HG03457 (cell line): Measurements from ENCODE around the gene PRDM12.

ENCODE experiments used
- ATAC-seq: cut with Tn5 transposase; IDR thresholded peaks from one replicate; pipeline ENCODE4 v1.9.1; 2021; ENCODE audit warnings: moderate number of reproducible peaks; ENCODE audit not compliant: unreplicated experiment

Gene PRDM12

DNA sequence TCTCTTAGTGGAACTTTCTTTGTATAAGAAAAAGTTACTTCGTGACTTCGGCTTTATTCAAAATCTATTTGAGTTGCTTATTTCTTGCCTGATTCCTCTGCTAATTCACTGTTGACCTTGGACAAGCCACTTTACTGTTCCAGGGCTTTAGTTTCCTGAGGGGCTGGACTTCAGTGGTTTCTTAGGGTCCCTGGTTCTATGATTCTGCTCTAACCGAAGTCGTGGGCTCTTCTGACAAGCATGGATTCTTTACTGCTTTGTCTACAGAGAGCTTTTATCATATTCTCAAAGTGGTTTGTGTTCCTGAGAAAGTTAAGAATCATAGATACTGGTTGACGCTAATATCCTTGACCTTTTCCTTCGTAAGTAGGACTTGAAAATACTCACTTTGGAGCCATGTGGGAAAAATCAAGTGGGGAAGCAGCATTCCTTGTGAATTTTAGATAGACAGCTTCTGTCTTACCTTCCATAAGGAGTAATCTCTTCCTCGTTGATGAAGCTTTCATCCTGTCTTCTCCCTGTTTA, 50.3 kb downstream of the PRDM12 start:
- no peak for ATAC-seq

DNA sequence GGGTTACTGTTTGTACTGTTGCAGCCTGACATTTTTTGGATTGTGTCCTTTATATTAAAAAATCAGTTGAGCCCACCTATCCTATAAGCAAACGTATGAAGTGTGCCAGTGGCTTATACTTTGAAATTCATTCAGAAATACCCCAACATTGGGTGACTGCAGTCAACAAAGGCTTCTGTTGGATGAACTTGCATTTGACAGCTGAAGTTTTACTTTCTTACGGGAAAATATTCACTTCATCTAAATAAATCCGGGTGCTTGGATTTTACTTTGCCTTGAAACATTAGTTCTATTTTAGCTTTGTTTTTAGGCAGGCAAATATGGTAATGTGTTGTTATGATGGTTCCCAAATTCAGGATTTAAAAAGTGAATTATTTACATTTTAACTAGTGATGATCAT, 50.9 kb downstream of the PRDM12 start:
- no peak for ATAC-seq

DNA sequence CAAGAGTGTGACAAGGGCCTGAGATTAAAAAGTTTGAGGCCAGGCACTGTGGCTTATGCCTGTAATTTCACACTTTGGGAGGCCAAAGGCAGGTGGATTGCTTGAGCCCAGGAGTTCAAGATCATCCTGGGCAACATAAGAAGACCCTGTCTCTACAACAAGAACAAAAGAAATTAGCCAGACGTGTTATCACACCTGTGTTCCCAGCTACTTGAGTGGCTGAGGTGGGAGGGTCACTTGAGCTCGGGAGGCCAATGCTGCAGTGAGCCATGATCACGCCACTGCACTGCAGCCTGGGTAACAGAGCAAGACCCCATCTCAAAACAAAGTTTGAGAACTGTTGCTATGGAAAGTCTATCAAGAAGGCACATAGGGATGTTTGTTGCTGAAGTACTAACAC, 54.2 kb downstream of the PRDM12 start:
- ATAC-seq, result no peak

DNA sequence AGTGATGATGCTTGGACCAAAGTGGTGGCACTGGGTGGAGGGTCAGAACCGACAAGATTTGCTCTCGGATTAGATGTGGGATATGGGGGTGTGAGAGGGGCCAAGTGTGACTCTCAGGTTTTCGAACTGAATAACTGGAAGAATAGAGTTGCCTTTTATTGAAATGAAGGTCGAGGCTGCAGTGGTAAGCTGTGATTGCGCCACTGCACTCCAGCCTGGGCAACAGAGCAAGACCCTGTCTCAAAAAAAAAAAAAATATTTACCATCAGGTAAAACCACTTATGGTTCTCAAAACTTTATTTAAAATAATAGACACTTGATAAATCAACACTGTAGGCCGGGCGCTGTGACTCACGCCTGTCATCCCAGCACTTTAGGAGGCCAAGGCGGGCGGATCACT, 56.4 kb downstream of the PRDM12 start:
- no peak for ATAC-seq

DNA sequence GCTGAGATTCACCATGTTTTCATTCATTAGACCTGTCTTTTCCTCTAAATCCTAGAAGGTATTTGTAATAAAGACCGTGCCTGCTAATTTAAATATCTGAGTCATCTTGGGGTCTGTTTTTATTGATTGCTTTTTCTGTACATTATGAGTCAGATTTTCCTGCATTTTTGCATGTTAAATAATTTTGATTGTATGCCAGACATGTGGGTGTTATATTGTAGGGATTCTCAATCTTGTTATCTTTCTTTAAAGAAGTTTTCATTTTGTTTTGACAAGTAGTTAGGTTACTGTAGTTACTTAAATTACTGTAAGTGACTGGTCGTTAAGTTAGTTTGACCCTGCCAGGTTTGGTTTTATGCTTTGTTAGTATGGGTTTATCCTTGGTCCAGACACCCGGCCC, 64.3 kb downstream of the PRDM12 start:
- no peak for ATAC-seq

DNA sequence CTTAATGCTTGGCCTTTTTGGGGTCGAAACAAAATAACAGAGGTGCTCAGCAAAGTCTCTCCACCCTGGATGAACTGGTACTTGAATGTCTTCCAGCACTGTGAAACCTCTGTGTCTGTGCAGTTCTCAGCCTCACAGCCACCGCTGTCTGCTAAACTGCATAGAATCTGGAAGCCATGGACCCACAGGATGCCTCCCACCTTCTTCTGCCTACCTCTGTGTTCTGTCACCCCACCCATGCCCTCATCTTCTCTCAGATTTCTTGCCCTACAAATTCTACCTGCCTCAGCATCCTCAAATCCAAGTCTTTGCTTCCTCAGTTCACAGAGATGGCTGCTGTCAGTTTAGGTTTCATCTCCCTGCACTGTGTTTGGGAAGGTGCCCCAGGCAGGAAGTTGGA, 64.8 kb downstream of the PRDM12 start:
- ATAC-seq, result no peak

DNA sequence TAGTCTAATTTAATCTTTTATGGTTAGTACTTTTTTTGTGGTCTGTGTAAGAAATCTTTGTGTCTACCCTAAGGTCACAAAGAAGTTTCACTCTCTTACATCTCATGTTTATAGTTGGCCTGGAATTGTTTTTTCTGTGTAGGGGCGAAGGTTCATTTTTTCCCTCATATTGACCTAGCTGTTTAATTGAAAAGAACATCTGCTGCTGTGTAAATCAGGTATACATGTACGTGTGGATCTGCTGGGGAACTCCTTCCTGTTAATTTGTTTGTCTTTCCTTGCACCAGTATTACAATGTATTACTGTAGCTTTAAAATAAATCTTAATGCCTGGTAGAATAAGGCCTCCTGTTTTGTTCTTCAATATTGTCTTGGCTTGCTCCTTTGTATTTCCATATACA, 67.0 kb downstream of the PRDM12 start:
- ATAC-seq, result no peak

DNA sequence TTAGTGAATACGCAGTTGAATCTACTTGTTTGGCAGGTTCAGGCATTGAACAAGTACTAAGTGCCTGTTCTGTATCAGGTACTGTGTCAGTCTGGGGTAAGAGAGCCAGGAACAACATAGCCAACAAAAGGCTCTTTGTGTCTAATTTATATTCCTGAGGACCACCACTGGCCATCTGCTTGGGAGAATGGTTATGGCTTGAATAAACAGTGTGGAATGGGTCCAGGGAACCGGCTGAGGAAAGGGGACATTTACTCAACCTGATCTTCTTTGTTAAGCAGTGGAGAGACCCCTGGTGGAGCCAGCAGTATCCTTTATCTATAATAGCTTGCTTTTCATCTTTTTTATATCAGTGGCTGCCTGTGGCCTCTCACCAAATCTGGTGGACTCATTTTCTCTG, 67.7 kb downstream of the PRDM12 start:
- no peak for ATAC-seq
